MCF 10A (cell line): Measurements from ENCODE around the gene TMEM232. TPM values are rescaled to one million over a fixed set of nuclear protein-coding genes. Genes with fewer than 3 reads are reported as not detected.

Source experiments
- BruUV-seq: library from RNA; stranded (reverse); fragments of 400-500 nt; replicated peaks from 2 replicates; lab custom pipeline; 2021; lab: Mats Ljungman, UMichigan
- CTCF ChIA-PET: fragments of 300-600 bp; sonication (Branson Sonifier 250); formaldehyde crosslinking; extraction: SDS; loops from one replicate; lab custom pipeline; 2021; ENCODE audit warnings: antibody characterized with exemption, inconsistent platforms; lab: Yijun Ruan, JAX
- POLR2A ChIA-PET: fragments of 300-600, 350-650 bp; sonication (Branson Sonifier 250); formaldehyde crosslinking; extraction: SDS; loops from one replicate; lab custom pipeline; 2020; ENCODE audit warnings: antibody characterized with exemption, inconsistent platforms; lab: Yijun Ruan, JAX
- DNase-seq: peaks from one replicate; pipeline ENCODE4 v3.0.0-alpha.2; 2018; ENCODE audit not compliant: unreplicated experiment
- H3K27ac Mint-ChIP-seq: one replicate; pipeline ENCODE4 v1.8.0; 2022; ENCODE audit warnings: mild to moderate bottlenecking, low read depth, mixed read lengths; ENCODE audit not compliant: unreplicated experiment
- H3K27me3 Mint-ChIP-seq: one replicate; pipeline ENCODE4 v1.8.0; 2022; ENCODE audit warnings: mixed read lengths; ENCODE audit not compliant: insufficient read depth, unreplicated experiment
- H3K36me3 Mint-ChIP-seq: one replicate; pipeline ENCODE4 v1.8.0; 2022; ENCODE audit warnings: mild to moderate bottlenecking, moderate library complexity, mixed read lengths; ENCODE audit not compliant: insufficient read depth, unreplicated experiment
- H3K4me1 Mint-ChIP-seq: one replicate; pipeline ENCODE4 v1.8.0; 2022; ENCODE audit warnings: mixed read lengths; ENCODE audit not compliant: insufficient read depth, unreplicated experiment
- H3K4me3 Mint-ChIP-seq: one replicate; pipeline ENCODE4 v1.8.0; 2022; ENCODE audit warnings: mild to moderate bottlenecking, moderate library complexity, mixed read lengths; ENCODE audit not compliant: unreplicated experiment
- H3K9me3 Mint-ChIP-seq: one replicate; pipeline ENCODE4 v1.8.0; 2022; ENCODE audit warnings: mixed read lengths; ENCODE audit not compliant: unreplicated experiment
- CTCF ChIP-seq: fragments of 200-600 bp; IDR thresholded peaks from one replicate; pipeline ENCODE4 v1.8.0; 2022; ENCODE audit warnings: antibody characterized with exemption, mild to moderate bottlenecking; ENCODE audit not compliant: unreplicated experiment
- intact Hi-C: fragments of 100-400 bp; cut with micrococcal nuclease; formaldehyde crosslinking; loops from 2 replicates; pipeline ENCODE4 v1.14.1; 2022
- total RNA-seq: library from RNA; stranded (reverse); gene quantifications from 2 replicates; pipeline ENCODE4 v1.2.3, GENCODE V29; 2022

The TMEM232 gene
- total RNA-seq, 1 experiment from 2014 or later, result 2.8 TPM

GRCh38 chr5:110590187-110590586 is 136.3 kb downstream of the TMEM232 start:
- no peak overlapping the region for H3K4me3 Mint-ChIP-seq
- intact Hi-C loops, result loop anchor here (1.0 kb wide), 1 partner anchor 149 kb away; no protein-coding TSS in a partner anchor
- no TSS peak for BruUV-seq
- H3K36me3 Mint-ChIP-seq, result no peaks in the 10 kb centered on the region
- H3K4me1 Mint-ChIP-seq, result no peaks in the 10 kb centered on the region
- H3K27me3 Mint-ChIP-seq, result peaks cover 35% of the 10 kb centered on the region
- TF ChIP-seq CTCF, result peak; percentile 56
- peak; percentile 45 for DNase-seq
- no peaks in the 10 kb centered on the region for H3K9me3 Mint-ChIP-seq
- ChIA-PET CTCF (interaction anchor here (0.8 to 1.6 kb wide), 6 partner anchors 13 to 899 kb away, joined by 3 to 6 read pairs (median 4); no protein-coding TSS in a partner anchor), POLR2A (no interaction called here)
- no peak overlapping the region for H3K27ac Mint-ChIP-seq

GRCh38 chr5:110588286-110588980 is 138.0 kb downstream of the TMEM232 start:
- DNase-seq, result no peak
- Mint-ChIP-seq H3K4me3 (no peak overlapping the region), H3K36me3 (no peaks in the 10 kb centered on the region), H3K9me3 (no peaks in the 10 kb centered on the region), H3K27ac (no peak overlapping the region), H3K27me3 (peaks cover 38% of the 10 kb centered on the region), H3K4me1 (no peaks in the 10 kb centered on the region)
- TF ChIP-seq CTCF, result no peak
- ChIA-PET POLR2A (no interaction called here), CTCF (interaction anchor here (1.6 kb wide), 1 partner anchor 897 kb away, joined by 4 read pairs; no protein-coding TSS in a partner anchor)
- intact Hi-C loops, result no loop called here
- BruUV-seq, result no TSS peak

- no peak for TF ChIP-seq CTCF
- no TSS peak for BruUV-seq
- no peak overlapping the region for H3K4me3 Mint-ChIP-seq
- intact Hi-C loops, result no loop called here
- H3K9me3 Mint-ChIP-seq, result no peaks in the 10 kb centered on the region
- DNase-seq, result no peak
- POLR2A ChIA-PET, result no interaction called here
- no peaks in the 10 kb centered on the region for H3K4me1 Mint-ChIP-seq
- H3K36me3 Mint-ChIP-seq, result no peaks in the 10 kb centered on the region
- H3K27ac Mint-ChIP-seq, result no peak overlapping the region
- peaks cover 25% of the 10 kb centered on the region for H3K27me3 Mint-ChIP-seq
- CTCF ChIA-PET, result no interaction called here
These were observed 145.8 kb downstream of the TMEM232 start for GRCh38 chr5:110580625-110581024.

GRCh38 chr5:110572729-110573128 is 153.7 kb downstream of the TMEM232 start:
- TF ChIP-seq CTCF, result no peak
- no TSS peak for BruUV-seq
- Mint-ChIP-seq H3K4me3 (no peak overlapping the region), H3K27ac (no peak overlapping the region), H3K27me3 (no peaks in the 10 kb centered on the region), H3K4me1 (no peaks in the 10 kb centered on the region), H3K9me3 (no peaks in the 10 kb centered on the region), H3K36me3 (no peaks in the 10 kb centered on the region)
- ChIA-PET POLR2A (interaction anchor here (0.6 kb wide), 1 partner anchor 880 kb away, joined by 3 read pairs; no protein-coding TSS in a partner anchor), CTCF (interaction anchor here (0.6 to 2.1 kb wide), 3 partner anchors 20 to 916 kb away, joined by 3 to 6 read pairs (median 4); no protein-coding TSS in a partner anchor)
- no peak for DNase-seq
- intact Hi-C loops, result no loop called here
